ENCODE measurements around the gene DELE1.

DELE1 gene

DNA sequence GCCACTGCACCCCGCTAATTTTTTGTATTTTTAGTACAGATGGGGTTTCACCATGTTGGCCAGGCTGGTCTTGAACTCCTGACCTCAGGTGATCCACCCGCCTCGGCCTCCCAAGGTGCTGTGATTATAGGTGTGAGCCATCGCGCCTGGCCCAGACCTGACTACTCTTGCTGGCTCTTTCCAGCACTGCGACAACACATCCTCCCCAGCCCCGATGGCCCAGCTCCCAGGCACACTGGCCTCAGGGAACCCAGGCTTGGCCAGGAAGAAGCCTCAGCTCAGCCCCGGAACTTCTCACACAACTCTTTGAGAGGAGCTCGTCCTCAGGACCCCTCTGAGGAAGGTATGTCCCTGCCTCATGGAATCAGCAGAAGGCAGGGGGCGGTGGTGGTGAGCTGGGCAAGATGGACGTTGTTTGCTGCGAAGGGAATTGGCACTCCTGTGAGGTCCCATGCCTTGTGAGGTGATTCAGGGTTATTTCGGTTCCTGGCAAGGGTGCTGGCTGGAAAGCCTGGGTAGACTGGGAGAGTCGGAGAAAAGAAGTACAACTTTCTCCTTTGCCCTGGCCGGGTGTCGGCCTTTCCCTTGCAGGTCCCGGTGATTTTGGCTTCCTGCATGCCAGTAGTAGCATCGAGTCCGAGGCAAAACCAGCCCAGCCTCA lies 5.9 kb downstream of the DELE1 start:
- no peak for DNase-seq

DNA sequence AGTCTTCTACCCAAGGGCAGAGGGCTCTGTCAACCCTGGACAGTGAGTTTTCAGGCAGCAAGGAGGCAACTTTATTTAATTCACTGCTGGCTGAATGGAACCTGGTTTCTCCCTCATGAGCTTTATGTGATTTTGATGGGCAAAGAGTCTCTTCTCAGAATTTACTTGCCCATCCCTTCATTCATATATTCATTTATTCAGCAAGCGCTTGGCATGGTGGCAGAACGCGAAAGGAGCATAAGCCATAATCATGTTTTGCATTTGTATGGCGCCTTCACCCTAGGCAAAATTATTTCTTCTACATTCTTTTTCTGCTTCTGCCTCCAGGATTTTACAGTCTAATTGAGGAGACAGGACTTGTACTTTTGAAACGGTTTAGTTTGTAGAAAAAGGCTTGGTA lies 8.0 kb downstream of the DELE1 start:
- no peak for DNase-seq

- no peak for DNase-seq
Observed at GRCh38 chr5:141933151-141933550, 9.5 kb downstream of the DELE1 start.

DNA sequence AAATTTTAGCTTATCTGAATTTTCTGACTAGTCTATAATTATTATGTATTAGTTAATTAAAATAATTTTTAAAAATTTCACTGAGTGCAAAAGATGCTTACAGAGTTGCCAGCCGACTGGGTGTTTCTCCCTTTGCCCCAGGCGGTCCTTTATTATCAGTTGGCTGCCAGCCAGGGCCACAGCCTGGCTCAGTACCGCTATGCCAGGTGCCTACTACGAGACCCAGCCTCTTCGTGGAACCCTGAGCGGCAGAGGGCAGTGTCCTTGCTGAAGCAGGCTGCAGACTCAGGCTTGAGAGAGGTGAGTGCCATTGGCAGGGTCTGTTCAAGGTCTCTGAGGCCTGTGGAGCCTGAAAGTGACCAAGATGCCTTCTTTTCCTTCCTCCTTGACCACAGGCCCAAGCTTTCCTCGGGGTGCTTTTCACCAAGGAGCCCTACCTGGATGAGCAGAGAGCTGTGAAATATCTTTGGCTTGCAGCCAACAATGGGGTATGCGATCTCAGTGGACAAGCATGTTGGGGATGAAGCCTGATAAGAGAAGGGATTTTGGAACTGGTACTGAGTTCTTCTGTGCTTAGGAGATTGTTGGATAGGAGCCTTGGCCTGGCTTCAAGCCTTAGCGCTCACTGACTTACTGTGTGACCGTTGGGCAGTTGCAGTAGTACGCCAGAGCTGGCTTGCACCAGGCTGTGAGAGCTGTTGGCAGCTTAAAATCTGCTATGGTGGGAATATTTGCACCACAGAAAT lies 10.6 kb downstream of the DELE1 start:
- DNase-seq = no peak

DNA sequence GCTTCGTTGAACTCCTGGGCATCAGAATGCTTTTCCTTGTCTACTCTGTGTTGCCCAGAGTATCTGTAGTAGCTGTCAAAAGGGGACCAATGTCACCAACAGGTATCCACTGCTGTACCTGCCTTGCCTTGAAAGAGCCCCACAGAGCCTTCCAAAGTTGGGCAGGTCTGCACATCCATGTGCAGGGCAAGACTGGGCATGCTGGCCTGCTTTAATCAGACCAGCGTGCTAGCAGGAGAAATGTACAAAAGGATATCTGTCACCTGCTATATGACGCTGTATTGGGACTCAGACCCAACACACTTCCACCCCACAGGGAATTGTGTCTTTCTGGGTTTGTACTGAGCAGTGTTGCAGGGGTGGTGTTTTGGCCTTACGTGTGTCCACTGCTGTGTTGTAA lies 11.9 kb downstream of the DELE1 start:
- DNase-seq = no peak

- DNase-seq = no peak
Observed at GRCh38 chr5:141940695-141941271, 17.1 kb downstream of the DELE1 start.

- DNase-seq = no peak
Observed at GRCh38 chr5:141941307-141941706, 17.6 kb downstream of the DELE1 start.

GRCh38 chr5:141941779-141942178 lies 18.1 kb downstream of the DELE1 start:
- no peak for DNase-seq

- no peak for DNase-seq
Observed at GRCh38 chr5:141942185-141942857, 18.6 kb downstream of the DELE1 start.

- no peak for DNase-seq
Observed at GRCh38 chr5:141944076-141944475, 20.4 kb downstream of the DELE1 start.

GRCh38 chr5:141945511-141946051 lies 21.9 kb downstream of the DELE1 start:
- DNase-seq = no peak

- DNase-seq = no peak
Observed at GRCh38 chr5:141947316-141947715, 23.6 kb downstream of the DELE1 start.

GRCh38 chr5:141948812-141949211 lies 25.1 kb downstream of the DELE1 start:
- DNase-seq = no peak

DNA sequence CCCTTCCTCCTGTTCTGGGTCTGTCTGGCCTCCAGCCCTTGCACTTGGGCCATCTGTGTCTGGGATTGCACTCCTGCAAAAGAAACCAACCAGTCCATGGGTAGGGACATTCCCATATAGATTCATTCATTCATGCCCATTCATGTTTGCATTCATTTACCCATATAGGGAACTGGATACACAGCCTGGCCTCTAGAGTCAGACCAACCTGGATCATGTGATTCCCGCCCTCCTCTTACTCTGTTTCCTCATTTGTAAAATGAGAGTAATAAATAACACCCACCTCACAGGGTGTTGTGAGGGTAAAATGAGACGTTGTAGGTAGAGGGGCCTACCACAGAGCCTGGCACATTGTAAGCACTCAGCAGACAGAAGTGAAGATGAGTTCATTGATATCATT lies 25.8 kb downstream of the DELE1 start:
- DNase-seq = no peak

DNA sequence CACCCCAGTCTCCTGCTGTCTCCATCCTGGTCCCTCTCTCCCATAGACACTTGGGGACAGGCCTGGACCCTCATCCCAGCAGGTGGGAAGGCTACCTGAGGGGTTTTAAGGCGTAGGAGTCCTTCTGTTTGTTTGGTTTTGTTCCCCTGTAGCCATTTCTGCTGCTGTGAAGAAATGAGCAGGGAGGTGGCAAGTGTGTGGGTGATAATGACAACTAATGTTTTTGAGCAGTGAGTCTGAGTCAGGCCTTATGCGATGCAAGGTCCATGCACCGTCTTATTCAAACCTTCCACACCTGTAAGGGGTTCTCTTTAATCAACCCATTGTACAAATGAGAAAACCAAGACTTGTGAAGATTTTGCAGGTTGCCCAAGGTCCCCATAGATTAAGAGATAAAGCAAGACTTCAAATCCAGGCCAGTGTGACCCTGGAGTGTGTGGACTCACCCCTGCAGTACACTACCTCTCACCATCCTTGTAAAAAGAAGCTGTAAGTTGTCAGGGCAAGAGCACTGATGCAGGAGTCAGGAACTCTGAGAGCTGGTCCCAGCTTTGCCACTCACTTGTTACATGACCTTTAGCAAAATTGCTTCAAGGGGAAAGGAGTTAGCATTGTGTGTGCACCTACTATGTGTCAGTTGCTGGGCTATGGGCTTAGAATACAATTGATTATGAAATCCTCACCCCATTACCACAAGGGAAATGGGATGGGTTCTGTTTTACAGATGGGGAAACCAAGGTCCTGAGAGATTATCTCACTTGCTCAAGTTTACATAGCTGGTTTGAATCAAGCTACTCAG lies 26.7 kb downstream of the DELE1 start:
- no peak for DNase-seq

DNA sequence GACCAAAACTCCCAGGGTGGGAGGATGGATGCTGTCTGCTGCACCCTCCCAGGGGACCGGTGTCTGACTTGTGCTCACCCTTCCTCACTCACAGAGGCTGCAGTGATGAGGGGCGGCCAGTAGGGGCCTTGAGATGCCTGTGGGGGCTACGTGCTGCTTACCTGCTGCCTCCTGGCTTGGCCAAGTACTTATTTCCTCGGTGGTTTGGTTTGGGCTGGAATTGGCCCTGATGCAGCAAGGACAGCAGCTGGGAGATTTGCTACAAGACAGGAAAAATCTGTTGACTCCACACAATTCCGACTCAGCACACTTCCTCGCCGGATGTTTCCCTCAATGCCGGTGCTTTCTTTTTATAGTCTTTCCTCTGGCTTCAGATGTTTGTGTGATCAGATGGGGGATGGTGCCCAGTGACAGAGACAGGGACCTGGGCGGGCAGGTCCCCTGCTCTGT lies 27.7 kb downstream of the DELE1 start:
- no peak for DNase-seq

- DNase-seq = no peak
Observed at GRCh38 chr5:141952020-141952419, 28.3 kb downstream of the DELE1 start.

DNA sequence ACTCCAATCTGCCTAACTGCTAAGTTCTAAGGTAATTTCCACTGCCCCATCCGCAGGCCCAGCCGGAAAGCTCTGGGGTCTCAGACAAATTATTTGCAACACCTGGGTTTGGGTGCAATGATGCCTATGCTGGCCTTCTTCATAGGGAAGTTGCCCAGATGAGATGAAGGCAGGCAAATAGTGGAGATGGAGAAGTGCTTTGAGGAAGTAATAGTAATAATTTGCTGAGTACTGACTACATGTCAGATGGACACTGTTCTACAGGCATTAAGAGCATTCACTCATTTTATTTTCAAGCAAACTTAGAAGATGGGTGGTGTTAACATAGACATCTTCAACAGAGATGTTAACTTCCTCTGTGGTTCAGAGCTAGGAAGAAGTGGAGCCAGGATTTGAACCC lies 30.5 kb downstream of the DELE1 start:
- DNase-seq = no peak

- DNase-seq = peak; percentile 37
Observed at GRCh38 chr5:141957367-141957996, 33.8 kb downstream of the DELE1 start.

- DNase-seq = peak; percentile 41
Observed at GRCh38 chr5:141958113-141958512, 34.4 kb downstream of the DELE1 start, which contains the start of gene PCDH12. Gene PCDH12 (minus strand): TSS chr5:141958202. CDS start chr5:141957851, 351 bp downstream.

DNA sequence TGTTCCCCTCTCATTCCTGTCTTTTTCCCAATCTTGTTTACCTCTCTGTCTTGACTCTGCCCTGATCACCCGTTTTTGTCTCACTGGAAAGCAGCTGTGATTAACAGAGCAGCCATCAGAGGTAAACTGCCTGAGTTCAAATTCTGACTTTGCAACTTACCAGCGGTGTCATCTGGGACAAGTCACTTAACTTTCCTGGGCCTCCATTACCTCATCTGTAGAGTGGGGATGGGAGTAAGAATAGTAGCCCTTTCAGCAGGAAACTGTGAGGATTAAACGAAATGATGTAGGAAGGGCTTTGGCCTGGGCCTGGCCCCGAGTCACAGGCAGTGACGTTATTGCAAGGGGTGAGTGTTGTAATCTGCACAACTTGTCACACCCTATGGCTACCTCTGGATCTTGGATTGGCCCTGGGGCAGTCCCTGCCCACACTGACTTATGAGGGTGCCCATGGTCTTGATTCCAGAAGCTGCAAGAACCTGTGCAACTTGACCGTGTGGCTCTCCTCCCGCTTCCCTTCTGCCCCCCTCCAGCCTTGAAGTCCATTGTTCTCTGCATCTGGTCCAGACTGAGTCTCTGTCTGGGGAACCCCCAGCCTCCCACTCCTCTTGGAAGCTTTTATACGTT lies 35.0 kb downstream of the DELE1 start:
- no peak for DNase-seq

Measured in GF-D8 (cell line).